Right kidney (tissue), 9 donors: ENCODE results near the gene MAGEB1.

Experiments used
- DNase-seq: peaks from one replicate; pipeline ENCODE4 v3.0.0-alpha.2; 2016
- long read RNA-seq, 8 donors: transcript quantifications; one replicate each; lab custom pipeline, GENCODE V29; 2026

Gene MAGEB1
- long read RNA-seq, donor 1: 0 reads
- long read RNA-seq, donor 2: 0 reads
- long read RNA-seq, donor 3: 0 reads
- long read RNA-seq, donor 4: 0 reads
- long read RNA-seq, donor 5: 0 reads
- long read RNA-seq, donor 6: 0 reads
- long read RNA-seq, donor 7: 0 reads
- long read RNA-seq, donor 8: 0 reads

- DNase-seq: no peak
These were observed at the start of gene MAGEB1 for GRCh38 chrX:30246769-30247489. Gene MAGEB1, plus strand, starts transcription at chrX:30247146. Its CDS starts 3,348 bp downstream, at chrX:30250494.

- DNase-seq: no peak
These were observed 34.8 kb upstream of the MAGEB1 start for GRCh38 chrX:30212172-30212571.

- DNase-seq: no peak
These were observed 31.5 kb upstream of the MAGEB1 start, which contains the start of gene MAGEB2 for GRCh38 chrX:30215357-30215843. Gene MAGEB2, plus strand, starts transcription at chrX:30215563. Its CDS starts 3,018 bp downstream, at chrX:30218581.

GRCh38 chrX:30217465-30217864, 29.5 kb upstream of the MAGEB1 start:
- DNase-seq: no peak

GRCh38 chrX:30219372-30219771, 27.6 kb upstream of the MAGEB1 start:
- no peak for DNase-seq

- no peak for DNase-seq
These were observed 26.3 kb upstream of the MAGEB1 start for GRCh38 chrX:30220661-30221060.

- DNase-seq: peak; percentile 1
These were observed 22.4 kb upstream of the MAGEB1 start for GRCh38 chrX:30224536-30224935.

- no peak for DNase-seq
These were observed 18.4 kb upstream of the MAGEB1 start for GRCh38 chrX:30228526-30228925.

- no peak for DNase-seq
These were observed 16.6 kb upstream of the MAGEB1 start, which contains the start of gene MAGEB3 for GRCh38 chrX:30230395-30230794. Gene MAGEB3, plus strand, starts transcription at chrX:30230657. Its CDS starts 5,268 bp downstream, at chrX:30235925.

- DNase-seq: no peak
These were observed 5.1 kb upstream of the MAGEB1 start, which contains the start of gene MAGEB4 for GRCh38 chrX:30241724-30242415. Gene MAGEB4, plus strand, starts transcription at chrX:30242000. Its CDS starts 136 bp downstream, at chrX:30242136.

- DNase-seq: no peak
These were observed 1.9 kb downstream of the MAGEB1 start for GRCh38 chrX:30248854-30249253.

- no peak for DNase-seq
These were observed 6.3 kb downstream of the MAGEB1 start for GRCh38 chrX:30253257-30253656.

GRCh38 chrX:30259927-30260326, 13.0 kb downstream of the MAGEB1 start:
- no peak for DNase-seq

GRCh38 chrX:30261012-30261411, 14.1 kb downstream of the MAGEB1 start:
- DNase-seq: no peak

- no peak for DNase-seq
These were observed 15.8 kb downstream of the MAGEB1 start for GRCh38 chrX:30262763-30263162.

GRCh38 chrX:30270639-30271038, 23.7 kb downstream of the MAGEB1 start:
- no peak for DNase-seq

GRCh38 chrX:30275498-30275897, 28.6 kb downstream of the MAGEB1 start:
- no peak for DNase-seq

- no peak for DNase-seq
These were observed 31.4 kb downstream of the MAGEB1 start for GRCh38 chrX:30278365-30278764.

- no peak for DNase-seq
These were observed 33.5 kb downstream of the MAGEB1 start for GRCh38 chrX:30280428-30280827.

GRCh38 chrX:30282527-30282926, 35.6 kb downstream of the MAGEB1 start:
- DNase-seq: no peak

- DNase-seq: no peak
These were observed 36.7 kb downstream of the MAGEB1 start for GRCh38 chrX:30283456-30284200.
